LNCaP clone FGC (cell line): ENCODE measurements around the gene TMEM139.

Source experiments
- DNase-seq: peaks from one replicate; pipeline ENCODE4 v3.0.0-alpha.2; 2011; ENCODE audit warnings: low read depth
- H3K4me3 ChIP-seq: 2 replicates; pipeline ENCODE4 v1.5.1; 2011; ENCODE audit warnings: mild to moderate bottlenecking, low read depth, low read length, control low read depth
- TF ChIP-seq, protein P1 (sequence below): IDR thresholded peaks from 2 replicates; pipeline ENCODE4 v1.5.1; 2012; ENCODE audit warnings: mild to moderate bottlenecking; ENCODE audit not compliant: control insufficient read depth, insufficient read depth; ENCODE audit errors: extremely low read depth

The TMEM139 gene

DNA sequence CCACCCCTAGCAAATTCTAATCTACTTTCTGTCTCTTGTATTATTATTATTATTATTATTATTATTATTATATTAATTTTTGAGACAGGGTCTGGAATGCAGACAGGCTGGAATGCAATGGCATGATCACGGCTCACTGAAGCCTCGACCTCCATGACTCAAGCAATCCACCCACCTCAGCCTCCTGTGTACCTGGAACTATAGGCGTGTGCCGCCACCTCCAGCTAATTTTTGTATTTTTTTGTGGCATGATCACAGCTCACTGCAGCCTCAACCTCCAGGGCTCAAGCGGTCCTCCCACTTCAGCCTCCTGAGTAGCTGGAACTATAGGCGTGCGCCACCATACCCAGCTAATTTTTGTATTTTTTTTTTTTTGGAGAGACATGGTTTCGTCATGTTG is 2.6 kb upstream of the TMEM139 start:
- no peak overlapping the region for H3K4me3 ChIP-seq
- TF ChIP-seq, protein P1, sequence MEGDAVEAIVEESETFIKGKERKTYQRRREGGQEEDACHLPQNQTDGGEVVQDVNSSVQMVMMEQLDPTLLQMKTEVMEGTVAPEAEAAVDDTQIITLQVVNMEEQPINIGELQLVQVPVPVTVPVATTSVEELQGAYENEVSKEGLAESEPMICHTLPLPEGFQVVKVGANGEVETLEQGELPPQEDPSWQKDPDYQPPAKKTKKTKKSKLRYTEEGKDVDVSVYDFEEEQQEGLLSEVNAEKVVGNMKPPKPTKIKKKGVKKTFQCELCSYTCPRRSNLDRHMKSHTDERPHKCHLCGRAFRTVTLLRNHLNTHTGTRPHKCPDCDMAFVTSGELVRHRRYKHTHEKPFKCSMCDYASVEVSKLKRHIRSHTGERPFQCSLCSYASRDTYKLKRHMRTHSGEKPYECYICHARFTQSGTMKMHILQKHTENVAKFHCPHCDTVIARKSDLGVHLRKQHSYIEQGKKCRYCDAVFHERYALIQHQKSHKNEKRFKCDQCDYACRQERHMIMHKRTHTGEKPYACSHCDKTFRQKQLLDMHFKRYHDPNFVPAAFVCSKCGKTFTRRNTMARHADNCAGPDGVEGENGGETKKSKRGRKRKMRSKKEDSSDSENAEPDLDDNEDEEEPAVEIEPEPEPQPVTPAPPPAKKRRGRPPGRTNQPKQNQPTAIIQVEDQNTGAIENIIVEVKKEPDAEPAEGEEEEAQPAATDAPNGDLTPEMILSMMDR = no peak
- no peak for DNase-seq

DNA sequence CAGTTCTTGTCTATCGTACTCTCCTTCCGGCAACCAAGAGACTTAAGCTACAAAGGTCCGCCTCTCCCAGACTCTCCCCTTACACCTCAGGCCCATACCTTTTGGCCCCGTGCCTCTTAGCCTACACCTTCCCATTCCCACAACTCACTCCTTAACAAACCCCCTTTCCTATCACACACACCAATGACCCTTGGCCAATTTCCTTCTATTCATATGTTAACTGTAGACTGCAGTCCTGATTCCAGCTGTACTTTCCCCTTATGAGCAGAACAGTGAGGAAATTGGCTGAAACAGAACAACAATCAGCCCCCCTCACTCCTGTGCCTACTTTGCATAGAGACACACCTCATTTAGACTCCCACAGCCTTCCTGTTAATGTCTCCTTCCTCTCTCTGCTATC is 1.4 kb upstream of the TMEM139 start:
- DNase-seq = no peak
- H3K4me3 ChIP-seq = no peak overlapping the region
- TF ChIP-seq, protein P1 = no peak

DNA sequence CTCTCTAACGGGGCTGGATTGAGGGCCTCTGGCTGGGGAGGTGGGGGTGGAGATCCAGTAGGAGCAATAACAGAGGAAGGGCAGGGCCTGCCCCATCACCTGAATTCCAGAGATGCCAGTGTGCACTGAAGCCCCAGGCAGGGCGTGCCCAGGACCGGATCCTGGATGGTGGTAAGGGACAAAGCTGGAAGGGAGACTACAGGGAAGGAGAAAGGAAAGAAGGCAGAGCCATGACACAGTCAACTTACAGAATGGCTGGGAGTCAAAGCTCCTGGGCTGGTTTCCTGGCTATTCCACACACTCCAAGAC is 666 bp downstream of the TMEM139 start:
- DNase-seq = no peak
- TF ChIP-seq, protein P1 = no peak
- no peak overlapping the region for H3K4me3 ChIP-seq

DNA sequence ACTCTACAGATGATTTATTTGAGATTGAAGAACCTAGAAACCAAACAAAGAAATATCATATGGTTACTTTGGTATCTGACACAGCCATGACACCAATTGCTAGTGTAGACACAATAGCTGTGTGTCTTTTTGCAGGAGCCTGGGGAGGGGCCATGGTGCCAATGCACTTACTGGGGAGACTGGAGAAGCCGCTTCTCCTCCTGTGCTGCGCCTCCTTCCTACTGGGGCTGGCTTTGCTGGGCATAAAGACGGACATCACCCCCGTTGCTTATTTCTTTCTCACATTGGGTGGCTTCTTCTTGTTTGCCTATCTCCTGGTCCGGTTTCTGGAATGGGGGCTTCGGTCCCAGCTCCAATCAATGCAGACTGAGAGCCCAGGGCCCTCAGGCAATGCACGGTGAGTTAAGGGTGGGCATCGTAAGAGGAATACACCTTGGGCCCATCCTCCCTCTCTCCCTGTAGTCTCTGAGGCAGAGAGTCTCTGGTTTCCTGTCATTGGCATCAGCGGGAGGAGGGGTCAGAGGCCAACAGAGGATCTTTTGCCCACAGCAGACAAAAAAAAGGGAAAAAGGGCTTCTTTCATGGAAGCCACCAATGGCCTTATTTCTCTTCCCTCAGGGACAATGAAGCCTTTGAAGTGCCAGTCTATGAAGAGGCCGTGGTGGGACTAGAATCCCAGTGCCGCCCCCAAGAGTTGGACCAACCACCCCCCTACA is 1.2 kb downstream of the TMEM139 start:
- DNase-seq = no peak
- H3K4me3 ChIP-seq = no peak overlapping the region
- TF ChIP-seq, protein P1 = no peak

DNA sequence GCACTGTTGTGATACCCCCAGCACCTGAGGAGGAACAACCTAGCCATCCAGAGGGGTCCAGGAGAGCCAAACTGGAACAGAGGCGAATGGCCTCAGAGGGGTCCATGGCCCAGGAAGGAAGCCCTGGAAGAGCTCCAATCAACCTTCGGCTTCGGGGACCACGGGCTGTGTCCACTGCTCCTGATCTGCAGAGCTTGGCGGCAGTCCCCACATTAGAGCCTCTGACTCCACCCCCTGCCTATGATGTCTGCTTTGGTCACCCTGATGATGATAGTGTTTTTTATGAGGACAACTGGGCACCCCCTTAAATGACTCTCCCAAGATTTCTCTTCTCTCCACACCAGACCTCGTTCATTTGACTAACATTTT is 1.7 kb downstream of the TMEM139 start:
- TF ChIP-seq, protein P1 = no peak
- no peak for DNase-seq
- H3K4me3 ChIP-seq = no peak overlapping the region

DNA sequence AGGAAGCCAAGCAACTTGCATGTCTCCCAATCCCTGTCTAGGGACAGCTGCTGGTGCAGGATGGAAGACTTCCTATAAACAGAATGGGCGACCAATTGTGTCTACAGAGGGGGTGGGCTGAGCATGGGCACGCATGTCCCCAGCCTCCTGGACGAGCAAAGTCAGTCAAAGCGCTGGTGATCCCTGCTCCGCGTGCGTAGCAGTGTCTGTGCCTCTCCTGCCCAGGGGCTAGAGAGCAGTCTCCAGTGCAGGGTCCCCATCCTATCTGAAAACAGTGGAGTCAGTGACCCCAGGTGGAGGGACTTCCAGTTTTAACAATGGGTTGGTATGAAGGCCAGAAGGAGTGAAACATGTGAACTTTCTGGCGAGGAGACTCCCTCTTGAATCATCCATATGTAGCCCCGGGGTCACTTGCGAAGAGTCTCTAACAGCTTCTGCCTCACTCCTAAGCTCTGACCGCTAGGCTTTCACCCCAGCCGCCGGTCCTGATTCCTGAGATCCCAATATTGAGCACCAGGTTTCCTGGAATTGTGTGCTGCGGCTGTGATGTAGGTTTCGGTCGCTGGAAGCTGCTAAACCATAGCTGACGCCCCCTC is 2.7 kb downstream of the TMEM139 start:
- peak overlapping the region; percentile 80 for H3K4me3 ChIP-seq
- DNase-seq = no peak
- TF ChIP-seq, protein P1 = no peak
